ENCODE data around the gene GNG4.
"Not testable (repeated sequence)": the region's sequence is repeated elsewhere in the genome, so short reads cannot be mapped to it uniquely, and the experiment has no call there.

GNG4 gene

DNA sequence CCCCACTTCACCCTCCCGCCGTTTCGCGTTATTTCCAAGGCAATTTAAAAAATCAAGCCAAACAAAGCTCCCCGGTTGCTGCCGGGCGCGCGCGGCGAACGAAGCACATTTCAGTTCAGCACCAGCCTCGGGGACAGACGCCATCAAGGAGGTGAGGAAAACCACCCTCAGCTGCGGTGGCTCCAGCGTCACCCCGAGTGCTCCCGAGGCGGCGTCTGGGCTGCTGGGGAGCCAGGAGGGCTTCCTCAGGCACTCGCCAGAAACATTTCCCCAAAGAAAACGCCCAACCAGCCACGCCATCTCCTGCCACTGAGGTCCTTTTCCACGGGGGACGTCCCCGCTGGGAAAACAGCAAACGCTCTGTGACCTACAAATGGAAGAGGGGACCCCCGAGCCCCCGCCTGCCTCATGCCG lies 623 bp downstream of the GNG4 start:
- peak; percentile 22 for DNase-seq (ENCODE audit: low read depth)

DNA sequence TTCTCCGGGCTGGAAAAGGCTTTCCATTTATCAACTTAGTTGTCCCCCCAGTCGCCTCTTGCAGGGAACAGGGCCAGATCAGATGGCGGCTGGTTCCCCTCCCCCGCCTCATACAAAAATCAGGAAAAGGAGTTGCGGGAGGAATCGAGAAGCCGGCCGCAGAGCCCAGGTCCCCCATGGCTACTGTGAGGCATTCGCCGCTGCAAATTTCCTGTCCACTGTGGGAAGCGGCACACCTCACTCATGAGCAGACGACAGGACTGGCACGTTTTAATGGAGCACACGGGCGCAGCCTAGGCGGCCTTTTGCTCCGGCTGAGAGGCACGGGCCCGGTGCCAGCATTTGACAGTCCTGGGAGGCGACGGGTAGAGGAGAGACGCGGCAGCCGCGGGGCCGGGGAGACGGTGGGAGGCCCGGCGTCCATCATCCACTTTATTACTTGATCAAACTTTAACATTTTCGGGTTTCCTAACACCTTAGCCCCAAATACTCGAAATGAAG lies 1.1 kb downstream of the GNG4 start:
- DNase-seq (ENCODE audit: low read depth), result no peak

GRCh38 chr1:235647537-235647936 lies 2.0 kb downstream of the GNG4 start:
- not testable (repeated sequence) for DNase-seq (ENCODE audit: low read depth)

- no peak for DNase-seq (ENCODE audit: low read depth)
Measured at GRCh38 chr1:235646463-235646862, 3.1 kb downstream of the GNG4 start.

GRCh38 chr1:235644693-235645305 lies 4.8 kb downstream of the GNG4 start:
- no peak for DNase-seq (ENCODE audit: low read depth)

DNA sequence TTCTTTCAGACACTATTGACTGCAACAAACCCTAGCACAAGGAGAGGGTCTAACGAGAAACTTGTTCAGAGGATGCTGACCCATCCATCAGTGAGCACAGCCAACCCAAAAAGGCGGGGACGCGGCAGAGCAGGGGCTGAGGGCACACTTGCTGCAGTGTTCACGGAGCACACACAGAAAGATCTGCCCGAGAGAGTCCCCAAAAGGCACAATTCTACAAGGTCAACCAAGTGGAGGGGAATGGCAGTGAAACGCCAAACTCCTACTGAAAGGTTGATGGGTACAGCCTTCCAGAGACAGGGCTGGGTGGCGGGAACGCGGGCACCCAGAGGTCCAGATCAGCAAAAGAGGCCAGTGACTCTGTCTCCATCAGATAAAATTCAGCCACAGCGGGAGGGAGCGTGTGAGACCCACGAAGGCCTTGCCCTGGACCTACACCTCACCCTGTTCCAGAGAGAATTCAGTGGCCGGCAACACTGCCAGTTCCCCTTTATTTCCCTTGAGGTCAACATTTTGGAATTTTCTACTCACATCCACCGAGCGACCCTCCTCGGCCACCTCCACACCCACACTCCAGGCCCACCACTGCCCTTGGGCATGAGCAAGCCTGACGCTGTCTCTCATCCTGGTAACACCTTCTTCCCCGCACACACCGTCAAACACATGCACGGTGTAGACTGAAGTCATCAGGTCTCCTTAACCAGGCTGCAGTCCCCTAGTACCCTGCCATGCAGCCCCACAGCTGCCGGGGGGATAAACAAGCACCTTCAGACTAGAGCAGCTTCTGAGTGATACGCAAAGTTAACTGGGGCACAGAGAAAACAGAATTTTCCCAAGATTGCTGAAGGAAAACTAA lies 5.5 kb downstream of the GNG4 start:
- no peak for DNase-seq (ENCODE audit: low read depth)

DNA sequence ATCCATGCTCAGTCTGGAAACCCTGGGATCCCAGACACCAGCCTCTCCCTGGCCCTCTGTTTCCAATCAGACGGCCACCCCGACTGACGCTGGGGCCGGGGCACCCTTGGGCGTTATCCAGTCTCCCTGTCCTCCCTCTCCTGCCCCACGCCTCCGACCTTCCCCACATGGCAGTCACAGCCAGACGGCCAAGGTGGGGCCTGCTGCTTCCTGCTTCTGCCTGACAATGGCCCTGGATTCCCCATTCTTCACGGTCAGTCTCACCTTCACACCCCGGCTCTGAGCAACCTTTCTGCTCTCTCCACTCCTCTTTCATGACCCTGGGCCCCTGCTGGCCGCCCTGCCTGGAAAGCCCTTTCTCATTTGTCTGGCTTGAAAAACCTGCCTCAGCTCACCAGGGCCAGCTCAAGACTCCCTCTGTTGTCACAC lies 6.6 kb downstream of the GNG4 start:
- no peak for DNase-seq (ENCODE audit: low read depth)

- DNase-seq (ENCODE audit: low read depth), result peak; percentile 54
Measured at GRCh38 chr1:235642011-235642942, 7.3 kb downstream of the GNG4 start.

GRCh38 chr1:235640580-235640979 lies 9.0 kb downstream of the GNG4 start:
- no peak for DNase-seq (ENCODE audit: low read depth)

DNA sequence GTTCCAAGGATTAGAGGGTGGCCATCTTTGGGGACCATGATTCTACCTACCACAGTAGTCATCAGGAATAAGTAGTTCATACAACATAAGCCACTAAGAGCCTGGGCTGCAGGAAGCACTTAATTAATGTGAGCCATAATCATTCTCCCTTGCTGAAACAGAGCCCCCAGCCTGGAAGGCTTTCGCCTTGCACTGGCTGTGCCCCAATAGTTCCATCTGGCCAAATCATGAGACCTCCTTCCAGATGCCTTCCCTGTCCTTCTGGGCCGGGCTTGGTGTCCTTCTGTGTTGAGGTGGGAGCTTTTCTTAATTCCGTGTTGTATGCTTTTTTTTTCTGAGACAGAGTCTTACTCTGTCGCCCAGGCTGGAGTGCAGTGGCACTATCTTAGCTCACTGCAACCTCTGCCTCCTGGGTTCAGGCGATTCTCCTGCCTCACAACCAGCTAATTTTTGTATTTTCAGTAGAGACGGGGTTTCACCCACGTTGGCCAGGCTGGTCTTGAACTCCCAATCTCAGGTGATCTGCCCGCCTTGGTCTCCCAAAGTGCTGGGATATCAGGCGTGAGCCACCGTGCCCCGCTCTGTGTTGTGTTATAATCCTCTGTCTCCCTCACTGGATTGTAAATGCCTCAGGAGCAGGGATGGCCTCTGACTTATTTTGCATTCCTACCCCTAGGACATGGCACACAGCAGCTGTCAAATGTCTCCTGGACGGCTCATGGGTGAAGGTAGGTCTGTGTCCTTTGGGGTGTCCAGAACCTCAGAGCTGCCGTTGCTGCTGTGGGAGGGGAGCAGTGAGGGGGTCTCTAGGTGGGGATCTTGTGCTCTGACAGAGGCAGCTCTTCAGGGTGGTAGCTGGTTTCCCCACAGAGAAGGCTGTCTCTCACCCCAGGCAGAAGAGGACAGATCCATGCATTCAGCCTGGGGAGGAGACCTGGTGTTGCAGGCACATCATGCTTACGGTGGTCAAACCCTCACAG lies 10.1 kb downstream of the GNG4 start:
- DNase-seq (ENCODE audit: low read depth), result no peak

GRCh38 chr1:235638612-235639011 lies 11.0 kb downstream of the GNG4 start:
- not testable (repeated sequence) for DNase-seq (ENCODE audit: low read depth)

DNA sequence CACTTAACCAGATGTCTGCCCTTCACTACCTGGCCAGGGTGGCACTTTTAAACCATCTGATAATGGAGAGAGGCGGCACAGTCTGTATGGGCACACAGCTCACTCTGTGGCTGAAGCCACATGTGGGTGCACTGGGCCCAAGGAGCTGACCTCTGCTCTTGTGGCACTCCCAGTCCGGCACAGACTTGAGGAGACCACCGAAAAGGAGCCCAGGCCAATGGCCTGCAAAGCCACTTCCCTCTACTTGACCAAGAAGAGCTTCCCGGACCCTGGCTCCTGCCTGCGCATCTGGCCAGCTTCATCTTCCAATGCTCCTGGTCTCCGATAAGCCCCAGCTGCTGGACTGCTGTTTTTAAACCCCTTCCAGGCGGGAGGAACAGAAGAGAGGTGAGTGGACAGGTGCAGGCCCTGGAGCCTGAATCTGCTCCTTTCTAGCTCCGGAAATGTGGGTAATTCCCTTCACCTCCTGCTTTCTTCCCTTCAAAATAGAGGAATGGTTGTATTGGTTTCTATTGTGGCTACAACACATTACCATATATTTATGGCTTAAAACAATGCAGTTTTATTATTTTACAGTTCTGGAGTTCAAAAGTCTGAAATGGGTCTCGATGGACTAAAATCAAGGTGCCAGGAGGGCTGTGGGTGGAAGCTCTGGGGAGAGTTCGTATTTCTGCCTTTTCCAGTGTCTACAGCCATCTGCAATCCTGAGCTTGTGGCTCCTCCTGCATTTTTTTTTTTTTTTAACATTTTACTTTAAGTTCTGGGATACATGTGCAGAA lies 11.6 kb downstream of the GNG4 start:
- no peak for DNase-seq (ENCODE audit: low read depth)

DNA sequence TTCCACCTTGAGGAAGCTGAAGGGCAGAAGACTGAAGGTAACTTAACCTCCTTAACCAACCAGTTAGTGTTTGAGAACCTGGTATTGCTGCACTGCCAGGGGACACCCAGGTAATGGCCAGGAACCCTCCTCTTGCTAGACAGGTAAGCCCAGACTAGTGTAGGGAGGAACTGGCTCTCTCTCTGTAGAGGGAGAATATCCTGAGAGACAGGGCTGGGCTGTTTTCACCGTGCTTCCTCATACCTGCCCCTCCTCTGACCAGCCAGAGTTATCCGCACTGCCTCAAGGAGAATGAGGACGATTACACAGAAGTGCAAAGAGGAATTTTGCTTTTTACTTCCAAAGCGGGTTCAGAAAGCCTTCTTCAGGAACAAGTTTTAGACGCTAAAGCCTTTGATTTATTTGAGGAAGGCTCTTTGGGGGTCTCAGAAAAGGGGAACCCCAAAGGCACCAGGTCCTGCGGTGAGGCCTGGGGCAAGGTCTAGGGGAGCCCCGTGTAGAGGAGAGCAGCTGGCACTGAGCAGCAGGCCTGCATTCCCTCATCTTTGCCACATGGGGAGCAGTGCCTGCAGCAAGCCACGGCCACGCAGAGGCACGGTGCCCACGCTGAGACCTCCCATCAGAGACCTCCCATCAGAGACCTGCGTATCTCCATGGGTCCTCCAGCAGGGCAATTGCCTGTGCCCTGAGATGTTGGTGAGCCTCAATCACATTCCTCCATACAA lies 13.5 kb downstream of the GNG4 start:
- no peak for DNase-seq (ENCODE audit: low read depth)

- no peak for DNase-seq (ENCODE audit: low read depth)
Measured at GRCh38 chr1:235632506-235633401, 16.8 kb downstream of the GNG4 start.

DNA sequence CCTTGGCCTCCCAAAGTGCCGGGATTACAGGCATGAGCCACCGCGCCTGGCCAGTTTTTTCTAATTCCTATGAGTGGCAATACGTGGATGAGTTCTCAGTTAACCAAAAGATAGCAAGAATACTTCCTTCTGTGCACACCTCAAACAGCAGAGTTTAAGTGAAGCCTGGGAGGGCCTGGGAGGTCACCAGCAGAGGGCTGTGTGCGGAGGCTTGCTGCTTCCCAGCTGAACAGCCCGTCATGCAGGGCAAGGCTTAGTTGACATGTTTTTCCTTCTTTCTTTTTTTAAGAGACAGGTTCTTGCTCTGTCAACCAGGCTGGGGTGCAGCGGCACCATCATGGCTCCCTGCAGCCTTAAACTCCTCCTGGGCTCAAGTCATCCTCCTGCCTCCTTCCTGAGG lies 17.8 kb downstream of the GNG4 start:
- no peak for DNase-seq (ENCODE audit: low read depth)

DNA sequence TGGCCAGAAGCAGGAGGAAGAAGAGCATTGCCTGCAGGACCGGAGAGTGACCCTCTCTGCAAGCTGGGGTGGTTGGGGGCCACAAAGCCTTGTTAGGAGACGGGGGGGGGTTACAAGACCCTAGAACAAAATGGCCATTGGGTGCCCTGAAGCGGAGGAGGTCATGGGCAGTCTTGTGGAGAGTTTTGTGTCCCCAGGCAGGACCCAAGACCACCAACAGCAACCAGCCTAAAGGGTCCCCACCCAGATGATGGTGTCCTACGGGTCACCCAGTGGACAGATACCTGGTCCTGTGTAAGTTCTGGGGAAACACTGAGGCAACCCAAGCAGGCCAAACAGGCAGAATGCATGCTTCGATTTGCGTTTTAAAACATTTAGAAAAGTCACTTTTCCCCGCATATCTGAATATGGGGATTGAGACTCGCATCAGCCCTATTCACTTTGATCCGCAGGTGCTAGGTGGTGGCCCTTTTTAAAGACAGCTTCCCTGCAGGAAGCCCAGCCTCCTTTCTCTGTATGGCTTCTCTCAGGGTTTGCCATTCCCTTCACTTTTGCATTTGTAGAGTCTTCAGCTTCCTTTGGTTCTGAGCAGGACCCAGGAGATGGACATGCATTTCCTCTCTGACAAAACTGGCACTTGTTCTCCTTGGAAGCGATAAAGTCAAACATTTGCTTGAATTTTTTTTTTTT lies 21.1 kb downstream of the GNG4 start:
- DNase-seq (ENCODE audit: low read depth), result no peak

GRCh38 chr1:235625831-235626230 lies 23.8 kb downstream of the GNG4 start:
- no peak for DNase-seq (ENCODE audit: low read depth)

DNA sequence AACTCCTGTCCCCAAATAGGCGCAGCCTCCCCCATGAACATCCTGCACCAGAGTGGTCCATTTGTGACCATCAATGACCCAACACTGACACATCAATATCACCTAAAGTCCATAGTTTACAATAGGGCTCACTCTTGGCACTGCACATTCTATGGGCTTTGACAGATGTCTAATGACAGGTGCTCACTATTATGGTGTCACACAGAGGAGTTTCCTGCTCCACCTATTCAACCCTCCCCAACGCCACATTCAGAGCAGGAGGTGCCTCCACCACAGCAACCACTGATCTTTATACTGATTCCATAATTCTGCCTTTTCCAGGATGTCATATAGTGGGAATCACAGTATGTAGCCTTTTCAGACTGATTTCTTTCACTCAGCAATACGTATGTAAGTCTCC lies 24.2 kb downstream of the GNG4 start:
- no peak for DNase-seq (ENCODE audit: low read depth)
